SKM-1 (cell line): ENCODE data around the gene RUFY2.
"Not testable (repeated sequence)": the region's sequence is repeated elsewhere in the genome, so short reads cannot be mapped to it uniquely, and the experiment has no call there.

Experiments used
- DNase-seq: peaks from one replicate; lab custom pipeline; 2025; ENCODE audit not compliant: unreplicated experiment; lab: John Stamatoyannopoulos, UW

RUFY2 gene

DNA sequence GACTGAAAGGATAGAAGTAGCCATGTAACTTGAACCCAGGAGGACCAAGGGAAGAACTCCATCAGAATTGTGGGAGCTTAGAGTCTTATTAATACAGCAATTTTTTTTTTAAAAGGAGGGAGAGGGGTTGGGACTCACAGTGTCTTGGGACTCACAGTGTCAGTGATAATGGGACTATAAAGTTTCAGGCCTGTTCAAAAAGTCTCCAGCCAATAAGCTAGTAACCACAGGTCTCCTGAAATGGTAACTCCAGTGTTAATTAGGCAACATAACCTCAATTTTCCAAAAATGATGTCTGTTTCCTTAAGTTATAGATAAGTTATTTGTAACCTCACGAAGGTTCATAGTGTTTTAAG is 77.6 kb downstream of the RUFY2 start:
- no peak for DNase-seq

DNA sequence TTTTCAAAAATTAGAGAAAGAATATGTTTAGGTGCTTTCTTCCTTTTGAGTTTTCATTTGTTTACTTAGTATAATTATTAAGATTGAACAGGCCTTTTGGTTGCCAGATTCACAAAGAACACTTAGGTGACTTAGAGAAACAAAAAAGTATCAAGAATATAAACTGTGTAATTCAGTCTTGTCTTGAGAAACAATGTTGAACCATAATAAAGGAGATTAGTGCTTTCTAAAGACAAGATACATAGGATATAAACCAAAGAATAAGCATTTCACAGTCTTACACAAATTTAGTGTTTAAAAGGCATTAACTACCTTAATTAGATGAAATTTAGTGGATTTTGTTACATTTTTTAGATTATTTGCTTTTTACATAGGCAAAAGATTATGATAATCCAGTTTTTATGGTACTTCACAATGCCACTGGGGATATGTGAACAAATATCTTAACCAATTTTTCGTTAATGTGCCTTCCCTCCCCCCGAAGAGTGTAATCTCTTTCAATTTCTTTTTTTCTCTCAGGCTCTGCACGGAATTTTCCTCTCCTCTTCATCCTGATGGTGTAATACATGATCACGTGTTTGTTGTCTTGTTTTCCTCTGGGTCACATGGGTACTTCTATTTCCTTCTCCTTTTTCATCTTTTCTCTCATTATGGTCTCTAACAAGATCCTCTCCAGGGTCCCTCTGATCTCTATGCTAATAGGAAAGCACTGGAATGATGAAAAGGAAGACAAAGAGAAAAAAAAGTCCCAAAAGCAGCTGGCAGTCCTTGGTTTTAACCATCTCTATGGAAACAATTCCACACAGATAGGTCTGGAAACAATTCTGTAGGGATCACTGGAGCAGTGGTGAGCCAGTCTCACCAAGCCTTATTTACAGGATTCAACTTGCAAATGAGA is 78.9 kb downstream of the RUFY2 start:
- peak; percentile 90 for DNase-seq

DNA sequence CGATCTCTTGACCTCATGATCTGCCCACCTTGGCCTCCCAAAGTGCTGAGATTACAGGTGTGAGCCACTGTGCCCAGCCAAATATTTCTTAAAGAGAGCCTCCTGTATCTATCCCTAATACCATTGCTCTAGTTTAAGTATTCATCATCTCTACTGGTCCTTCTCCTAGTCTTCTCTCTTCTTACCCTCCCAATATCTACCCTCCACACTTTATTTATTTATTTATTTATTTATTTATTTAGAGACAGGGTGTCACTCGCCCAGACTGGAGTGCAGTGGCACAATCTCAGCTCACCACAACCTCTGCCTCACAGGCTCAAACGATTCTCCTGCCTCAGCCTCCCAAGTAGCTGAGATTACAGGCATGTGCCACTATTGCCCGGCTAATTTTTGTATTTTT is 82.7 kb downstream of the RUFY2 start:
- DNase-seq, result not testable (repeated sequence)

DNA sequence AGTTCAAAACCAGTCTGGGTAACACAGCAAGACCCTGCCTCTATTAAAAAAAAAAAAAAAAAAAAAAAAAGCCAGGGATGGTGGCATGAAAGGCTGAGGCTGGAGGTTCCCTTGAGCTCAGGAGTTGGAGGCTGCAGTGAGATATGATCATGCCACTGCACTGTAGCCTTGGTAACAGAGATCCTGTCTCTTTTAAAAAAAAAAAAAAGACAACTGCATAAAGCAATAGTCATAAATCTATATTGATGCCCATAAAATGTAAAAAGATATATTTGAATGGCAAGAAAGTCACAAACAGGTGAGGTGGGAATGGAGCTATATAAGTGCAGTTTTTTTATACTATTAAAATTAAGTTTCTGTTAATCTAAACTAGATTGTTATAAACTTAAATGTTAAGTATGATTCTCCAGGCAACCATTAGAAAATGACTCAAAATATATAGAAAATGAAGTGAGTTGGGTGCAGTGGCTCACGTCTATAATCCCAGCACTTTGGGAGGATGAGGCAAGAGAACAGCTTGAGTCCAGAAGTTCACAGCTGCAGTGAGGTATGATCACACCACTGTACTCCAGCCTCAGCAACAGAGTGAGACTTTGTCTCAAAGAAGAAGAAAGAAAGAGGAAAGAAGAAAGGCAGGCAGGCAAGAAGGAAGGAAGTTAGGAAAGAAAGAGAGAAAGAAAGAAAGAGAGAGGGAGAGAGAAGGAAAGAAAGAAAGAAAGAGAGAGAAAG is 88.6 kb downstream of the RUFY2 start:
- no peak for DNase-seq

DNA sequence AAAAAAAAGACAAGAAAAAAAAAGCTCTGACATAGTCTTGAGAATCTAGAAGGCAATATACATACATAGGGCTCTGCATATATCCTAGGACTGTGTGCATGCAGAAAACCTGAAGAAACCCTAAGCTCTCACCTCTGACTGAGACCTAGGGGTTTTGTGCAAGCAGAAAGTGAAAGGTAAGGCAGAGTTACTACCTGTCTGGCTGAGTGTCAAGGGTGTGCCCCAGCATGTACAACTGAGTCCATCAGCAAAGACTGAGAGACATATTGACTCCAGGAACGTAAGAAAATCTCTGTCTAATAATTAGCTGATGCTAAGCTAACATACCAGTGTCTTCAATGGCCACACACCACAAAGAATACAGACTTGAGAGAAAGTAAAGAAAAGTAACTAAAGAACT is 91.5 kb downstream of the RUFY2 start:
- no peak for DNase-seq

DNA sequence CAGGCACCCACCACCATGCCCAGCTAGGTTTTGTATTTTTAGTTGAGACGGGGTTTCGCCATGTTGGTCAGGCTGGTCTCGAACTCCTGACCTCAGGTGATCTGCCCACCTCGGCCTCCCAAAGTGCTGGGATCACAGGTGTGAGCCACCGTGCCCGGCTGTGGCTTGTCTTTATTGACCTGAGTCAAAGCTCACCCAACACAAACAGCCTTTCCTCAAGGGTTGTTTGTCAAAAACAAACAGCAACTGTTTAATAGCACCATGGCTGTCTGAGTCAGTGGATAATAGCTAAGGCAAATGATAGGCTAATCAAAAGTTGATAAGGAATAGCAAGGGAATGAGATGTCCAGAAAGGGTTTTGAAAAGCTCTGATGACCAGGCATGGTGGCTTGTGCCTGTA is 92.1 kb downstream of the RUFY2 start:
- not testable (repeated sequence) for DNase-seq

DNA sequence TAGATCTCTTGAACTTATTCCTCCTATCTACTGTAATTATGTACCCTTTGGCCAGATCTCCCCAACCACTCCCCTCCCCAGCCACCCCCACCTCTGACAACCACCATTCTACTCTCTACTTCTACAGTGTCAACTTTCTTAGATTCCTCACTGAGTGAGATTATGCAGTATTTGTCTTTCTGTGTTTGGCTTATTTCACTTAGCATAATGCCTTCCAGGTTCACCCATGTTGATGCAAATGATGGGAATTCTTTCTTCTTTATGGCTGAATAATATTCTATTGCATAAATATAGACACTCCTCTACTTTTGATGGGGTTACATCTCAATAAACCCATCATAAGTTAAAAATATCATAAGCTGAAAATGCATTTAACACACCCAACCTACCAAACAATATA is 96.5 kb downstream of the RUFY2 start:
- DNase-seq, result no peak

DNA sequence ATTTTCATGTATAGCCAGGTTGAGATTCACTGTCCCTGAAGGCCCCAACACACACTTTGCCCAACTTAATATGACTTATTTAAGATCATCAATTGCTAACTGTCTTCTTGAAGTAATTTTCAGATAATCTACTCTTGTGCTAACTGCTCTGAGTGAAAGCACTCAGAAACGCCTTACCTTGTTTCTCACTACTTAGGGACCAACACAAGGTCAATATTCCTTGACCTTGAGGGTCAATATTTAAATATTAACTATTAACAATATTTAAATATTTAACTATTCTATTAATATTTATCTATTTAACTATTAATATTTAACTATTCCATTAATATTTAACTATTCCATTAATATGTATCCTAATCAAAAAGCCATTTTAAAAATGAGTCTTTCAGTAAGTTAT is 101.2 kb downstream of the RUFY2 start:
- DNase-seq, result no peak

DNA sequence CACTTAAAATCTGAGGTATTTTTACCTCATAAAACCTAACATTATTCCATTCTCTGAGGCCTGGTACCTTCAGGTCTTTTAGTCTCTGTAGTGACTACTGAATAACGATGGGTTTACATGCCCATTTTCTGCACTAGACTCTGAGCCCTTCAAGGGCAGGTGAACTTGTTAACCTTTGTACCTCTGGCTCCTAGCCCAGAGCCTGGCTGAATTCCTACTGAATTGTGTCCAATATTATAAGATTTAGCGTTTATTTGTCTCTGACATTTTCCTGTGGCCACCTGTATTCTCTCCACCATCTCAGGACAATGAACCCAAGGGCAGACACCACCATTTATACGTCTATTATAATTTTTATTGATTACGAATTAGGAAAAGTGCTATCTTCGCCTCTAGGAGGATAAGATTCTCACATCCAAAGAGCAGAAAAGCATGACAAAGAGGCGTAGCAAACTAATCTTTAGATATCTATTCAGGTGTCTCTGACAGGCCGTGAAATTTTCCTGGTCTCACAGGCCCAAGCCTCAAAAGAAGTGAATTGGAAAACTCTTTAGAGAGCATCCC is 103.1 kb downstream of the RUFY2 start:
- DNase-seq, result no peak

DNA sequence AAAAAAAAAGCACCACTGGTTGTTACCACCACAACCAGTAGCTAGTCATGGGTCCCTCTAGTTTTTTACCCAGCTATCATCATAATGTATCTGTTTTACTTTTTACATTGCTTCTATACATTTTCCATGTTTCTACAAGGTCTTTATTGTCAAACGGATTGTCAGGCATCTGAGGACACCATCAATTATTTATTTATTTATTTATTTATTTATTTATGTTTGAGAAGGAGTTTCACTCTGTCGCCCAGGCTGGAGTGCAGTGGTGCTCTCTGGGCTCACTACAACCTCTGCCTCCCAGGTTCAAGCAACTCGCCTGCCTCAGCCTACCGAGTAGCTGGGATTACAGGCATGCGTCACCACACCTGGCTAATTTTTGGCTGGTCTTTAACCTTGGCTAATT is 104.2 kb downstream of the RUFY2 start:
- no peak for DNase-seq

DNA sequence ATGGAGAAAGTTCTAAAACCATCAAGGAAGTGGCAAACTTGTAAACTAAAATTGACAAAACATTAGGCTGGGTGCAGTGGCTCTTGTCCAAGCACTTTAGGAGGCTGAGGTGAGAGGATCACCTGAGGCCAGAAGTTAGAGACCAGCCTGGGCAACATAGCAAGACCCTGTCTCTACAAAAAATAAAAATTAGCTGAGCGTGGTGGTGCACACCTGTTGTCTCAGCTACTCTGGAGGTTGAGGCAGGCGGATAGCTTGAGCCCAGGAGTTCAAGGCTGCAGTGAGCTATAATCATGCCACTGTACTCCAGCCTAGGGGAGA is 104.6 kb downstream of the RUFY2 start:
- DNase-seq, result no peak

DNA sequence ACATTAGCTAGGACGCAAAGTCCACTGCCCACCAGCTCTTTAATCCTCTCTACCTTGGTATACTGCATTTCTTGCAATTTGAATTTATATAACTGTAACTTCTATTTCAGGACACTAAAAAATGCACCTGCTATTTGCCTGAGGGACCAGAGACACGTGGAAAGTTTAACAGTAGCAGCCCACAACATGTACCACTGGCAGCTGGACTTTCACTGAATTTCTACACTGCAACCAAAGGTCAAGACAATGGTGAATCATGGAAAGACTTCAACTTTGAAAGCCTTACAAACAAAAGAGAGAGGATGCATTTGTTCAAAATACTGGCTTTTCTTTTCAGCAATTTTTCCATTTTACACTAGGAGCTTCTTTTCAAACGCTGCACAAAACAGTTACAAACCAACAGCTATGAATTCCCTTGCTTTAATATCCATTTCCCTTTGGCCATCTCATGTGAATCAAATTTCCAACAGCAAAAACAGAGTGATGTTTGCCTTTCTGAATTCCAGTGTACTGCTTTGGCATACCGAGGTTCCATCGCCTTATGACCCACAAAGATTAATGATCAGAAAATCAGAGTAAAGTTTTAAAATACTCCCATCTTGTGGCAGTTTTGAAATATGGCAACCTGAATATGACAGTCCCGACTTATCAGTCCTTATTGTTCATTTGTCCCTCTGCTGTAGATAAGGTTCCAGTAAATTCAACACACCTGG is 105.1 kb downstream of the RUFY2 start:
- no peak for DNase-seq

DNA sequence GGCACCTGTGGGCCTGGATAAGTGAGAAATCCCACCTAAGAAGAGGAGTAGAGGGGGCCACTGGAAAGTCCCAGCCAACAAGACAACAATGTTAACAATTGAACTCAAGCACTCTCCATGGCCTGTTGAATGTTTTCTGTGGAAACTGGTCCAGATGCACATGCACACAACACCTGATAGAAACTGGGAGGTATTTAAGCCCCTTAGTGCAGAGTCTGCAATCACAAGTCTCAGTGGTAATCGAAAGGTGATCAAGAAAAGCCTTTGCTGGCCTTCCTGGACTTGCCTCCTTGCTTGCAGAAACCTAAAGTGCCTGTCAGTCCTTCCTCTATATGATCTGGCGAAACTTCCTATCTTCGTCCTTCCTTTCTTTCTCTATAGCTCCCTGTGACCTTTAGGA is 105.8 kb downstream of the RUFY2 start:
- no peak for DNase-seq

DNA sequence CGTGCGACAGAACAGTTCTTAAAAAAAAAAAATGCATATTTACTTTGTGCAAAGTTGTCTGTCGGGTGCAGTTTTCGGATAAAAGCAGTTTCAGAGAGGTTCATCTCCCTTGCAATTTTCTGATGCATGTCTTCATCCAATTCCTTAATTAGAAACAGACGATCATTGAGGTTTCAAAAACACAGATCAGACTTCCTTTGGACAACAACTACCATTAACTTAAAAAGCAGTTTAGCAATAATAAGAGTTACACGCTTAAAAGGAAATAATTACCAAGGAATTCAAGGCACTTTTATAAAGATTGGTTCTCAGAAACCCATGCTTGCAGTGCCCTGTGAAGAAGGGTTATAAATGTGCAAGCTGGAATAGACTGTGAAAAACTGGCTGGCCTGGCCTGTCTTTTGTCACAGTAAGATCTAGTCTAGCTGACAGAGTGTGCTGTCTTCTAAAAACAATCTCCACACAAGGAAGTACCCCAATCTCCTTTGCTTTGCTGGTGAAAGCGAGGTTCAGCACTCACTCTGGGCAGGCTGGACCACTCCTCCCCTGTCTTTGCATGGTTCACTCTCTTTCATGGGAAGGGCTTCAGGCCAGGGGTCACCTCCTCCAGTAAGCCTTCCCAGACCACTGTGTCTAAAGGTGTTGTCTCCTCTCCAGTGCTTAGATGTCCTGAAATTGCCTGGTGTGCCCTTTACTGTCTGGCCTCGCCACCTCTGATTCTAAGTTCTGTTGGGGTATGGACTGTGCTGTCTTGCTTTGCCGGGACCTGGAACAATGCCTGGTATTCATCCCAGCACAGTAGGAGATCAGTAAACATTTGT is 110.0 kb downstream of the RUFY2 start:
- no peak for DNase-seq
